Left lung (tissue), 10 donors: ENCODE measurements around the gene ENPP3. TPM values are rescaled to one million over a fixed set of nuclear protein-coding genes. Genes with fewer than 3 reads are reported as not detected.

Source experiments
- ATAC-seq: fragments of 200-7000 bp; cut with Tn5 transposase; one replicate; pipeline ENCODE4 v1.9.1; 2020; ENCODE audit warnings: moderate library complexity
- DNase-seq, 4 donors: peaks; one replicate each; pipeline ENCODE4 v3.0.0-alpha.2; 2013 to 2020
- H3K27ac ChIP-seq, 2 donors: fragments of 200-600 bp; sonication (generic) in 1 of 2; one replicate each; pipeline versions ENCODE4 v1.5.0 to v1.8.0; 2020 to 2021
- H3K27me3 ChIP-seq, 2 donors: fragments of 200-600 bp; sonication (generic) in 1 of 2; one replicate each; pipeline versions ENCODE4 v1.5.0 to v1.8.0; 2020 to 2021
- H3K36me3 ChIP-seq, 2 donors: fragments of 200-600 bp; sonication (generic) in 1 of 2; one replicate each; pipeline versions ENCODE4 v1.5.0 to v1.8.0; 2020 to 2021
- H3K4me1 ChIP-seq, 2 donors: fragments of 200-600 bp; one replicate each; pipeline ENCODE4 v1.8.0; 2021
- H3K4me3 ChIP-seq, 2 donors: fragments of 200-600 bp; sonication (generic) in 1 of 2; one replicate each; pipeline versions ENCODE4 v1.5.0 to v1.8.0; 2020 to 2021; ENCODE audit warnings: mild to moderate bottlenecking in 1 of 2
- H3K9me3 ChIP-seq, 2 donors: fragments of 200-600 bp; sonication (generic) in 1 of 2; one replicate each; pipeline versions ENCODE4 v1.5.0 to v1.8.0; 2020 to 2021
- intact Hi-C, 2 donors: fragments of 100-400 bp; cut with DNase I; formaldehyde crosslinking; loops; one replicate each; pipeline versions ENCODE4 v1.11.2 to v1.14.2; 2022
- polyA plus RNA-seq, 6 donors: library from polyadenylated mRNA; unstranded; fragments of 120-200 nt; gene quantifications; one replicate each; pipeline ENCODE4 v1.2.1, GENCODE V29; 2013; ENCODE audit not compliant: insufficient read length in 6 of 6
- total RNA-seq, 2 donors: library from RNA; stranded (reverse); fragmentation: NEBNext Ultra II Directional; extraction: Animal tissue kit (Norgen Biotek cat#: 25700); gene quantifications; one replicate each; pipeline ENCODE4 v1.2.1, GENCODE V29; 2021
- TF ChIP-seq, protein P1 (sequence below), 2 donors: fragments of 200-600 bp; sonication (generic) in 1 of 2; IDR thresholded peaks; one replicate each; pipeline versions ENCODE4 v1.5.0 to v1.8.0; 2021; ENCODE audit warnings: antibody characterized with exemption in 2 of 2
- donor health status: DM: no; HTN: yes; CAD: no.
- donor health status: DM: no; HTN: no; CAD: no.

ENPP3 gene
- total and polyA plus RNA-seq, 8 donors, result 0.44 to 1.5 (median 0.90) TPM

DNA sequence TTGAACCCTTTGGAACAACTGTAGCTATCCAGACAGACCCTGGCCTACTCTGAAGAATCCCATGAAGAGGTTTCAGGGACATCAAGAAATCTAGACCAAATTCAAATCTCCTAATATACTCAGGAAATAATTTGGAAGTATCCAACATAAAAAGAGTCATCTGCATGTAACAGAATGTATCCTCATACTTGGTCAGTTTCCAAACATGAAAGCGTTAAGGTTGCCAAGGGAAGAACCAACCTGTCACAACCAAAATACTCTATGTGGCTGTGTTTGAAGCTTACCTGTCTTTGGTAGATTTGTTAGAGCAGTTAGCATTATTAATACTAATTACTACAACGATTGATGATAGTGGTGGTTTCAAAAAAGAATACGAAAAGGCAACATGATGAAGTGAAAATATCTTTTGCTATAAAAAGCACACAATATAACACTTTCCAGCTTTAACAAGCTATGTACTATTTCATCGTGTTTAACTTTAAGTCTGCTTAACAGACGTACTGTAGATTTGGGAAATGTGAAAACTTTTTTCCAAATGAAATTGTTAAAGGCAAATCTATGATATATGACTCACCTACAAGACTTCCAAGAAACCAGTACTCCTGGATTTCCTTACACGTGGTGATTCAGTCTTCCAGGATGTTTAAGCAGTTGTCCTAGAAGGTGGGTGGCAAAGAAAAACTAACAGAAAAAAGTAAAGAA lies 124.1 kb downstream of the ENPP3 start:
- Histone ChIP-seq H3K36me3 (no peaks in the 10 kb centered on the region), H3K4me3 (no peak overlapping the region), H3K27ac (no peak overlapping the region), H3K27me3 (no peaks in the 10 kb centered on the region), H3K9me3 (no peaks in the 10 kb centered on the region), H3K4me1 (no peaks in the 10 kb centered on the region)
- ATAC-seq (no peak), DNase-seq (no peak)
- intact Hi-C loops, result no loop called here
- TF ChIP-seq, protein P1, sequence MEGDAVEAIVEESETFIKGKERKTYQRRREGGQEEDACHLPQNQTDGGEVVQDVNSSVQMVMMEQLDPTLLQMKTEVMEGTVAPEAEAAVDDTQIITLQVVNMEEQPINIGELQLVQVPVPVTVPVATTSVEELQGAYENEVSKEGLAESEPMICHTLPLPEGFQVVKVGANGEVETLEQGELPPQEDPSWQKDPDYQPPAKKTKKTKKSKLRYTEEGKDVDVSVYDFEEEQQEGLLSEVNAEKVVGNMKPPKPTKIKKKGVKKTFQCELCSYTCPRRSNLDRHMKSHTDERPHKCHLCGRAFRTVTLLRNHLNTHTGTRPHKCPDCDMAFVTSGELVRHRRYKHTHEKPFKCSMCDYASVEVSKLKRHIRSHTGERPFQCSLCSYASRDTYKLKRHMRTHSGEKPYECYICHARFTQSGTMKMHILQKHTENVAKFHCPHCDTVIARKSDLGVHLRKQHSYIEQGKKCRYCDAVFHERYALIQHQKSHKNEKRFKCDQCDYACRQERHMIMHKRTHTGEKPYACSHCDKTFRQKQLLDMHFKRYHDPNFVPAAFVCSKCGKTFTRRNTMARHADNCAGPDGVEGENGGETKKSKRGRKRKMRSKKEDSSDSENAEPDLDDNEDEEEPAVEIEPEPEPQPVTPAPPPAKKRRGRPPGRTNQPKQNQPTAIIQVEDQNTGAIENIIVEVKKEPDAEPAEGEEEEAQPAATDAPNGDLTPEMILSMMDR (IDR thresholded peaks at IDR 0.05), result no peak

DNA sequence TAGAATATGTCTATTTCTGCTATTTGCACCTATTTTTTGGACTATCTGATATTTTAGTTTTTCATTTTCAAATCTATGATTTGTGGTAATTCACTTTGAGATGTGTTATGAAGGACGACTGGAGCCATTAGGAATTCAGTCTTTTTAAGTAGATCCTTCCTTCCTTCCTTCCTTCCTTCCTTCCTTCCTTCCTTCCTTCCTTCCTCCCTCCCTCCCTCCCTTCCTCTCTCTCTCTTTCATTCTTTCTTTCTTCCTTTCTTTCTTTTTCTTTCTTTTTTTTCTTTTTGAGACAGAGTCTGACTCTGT lies 124.6 kb downstream of the ENPP3 start:
- Histone ChIP-seq H3K4me3 (no peak overlapping the region), H3K9me3 (no peaks in the 10 kb centered on the region), H3K36me3 (no peaks in the 10 kb centered on the region), H3K4me1 (no peaks in the 10 kb centered on the region), H3K27ac (no peak overlapping the region), H3K27me3 (no peaks in the 10 kb centered on the region)
- intact Hi-C loops, result no loop called here
- ATAC-seq (no peak), DNase-seq (no peak)
- TF ChIP-seq, protein P1 (IDR thresholded peaks at IDR 0.05), result no peak

DNA sequence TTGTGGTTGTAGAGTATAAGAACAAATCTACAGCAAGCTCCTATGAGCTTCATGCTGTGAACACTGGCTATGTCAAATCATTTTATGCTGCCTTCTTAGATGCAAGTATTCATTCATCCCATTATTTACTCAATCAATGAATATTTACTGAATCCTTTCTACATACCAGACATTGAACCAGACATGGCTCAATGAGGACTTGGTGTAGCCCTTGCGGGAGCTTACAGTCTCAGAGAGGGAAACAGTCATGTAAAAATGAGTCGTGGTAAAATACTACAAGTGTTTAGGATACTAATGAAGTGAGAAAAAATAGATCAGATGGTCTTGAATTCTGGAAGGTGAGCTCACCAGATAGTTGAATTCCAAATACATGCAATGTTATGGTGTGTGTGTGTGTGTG lies 125.9 kb downstream of the ENPP3 start:
- Histone ChIP-seq H3K4me3 (no peak overlapping the region), H3K27ac (no peak overlapping the region), H3K9me3 (no peaks in the 10 kb centered on the region), H3K27me3 (no peaks in the 10 kb centered on the region), H3K4me1 (no peaks in the 10 kb centered on the region), H3K36me3 (no peaks in the 10 kb centered on the region)
- TF ChIP-seq, protein P1 (IDR thresholded peaks at IDR 0.05), result no peak
- DNase-seq (no peak), ATAC-seq (no peak)
- intact Hi-C loops, result no loop called here

DNA sequence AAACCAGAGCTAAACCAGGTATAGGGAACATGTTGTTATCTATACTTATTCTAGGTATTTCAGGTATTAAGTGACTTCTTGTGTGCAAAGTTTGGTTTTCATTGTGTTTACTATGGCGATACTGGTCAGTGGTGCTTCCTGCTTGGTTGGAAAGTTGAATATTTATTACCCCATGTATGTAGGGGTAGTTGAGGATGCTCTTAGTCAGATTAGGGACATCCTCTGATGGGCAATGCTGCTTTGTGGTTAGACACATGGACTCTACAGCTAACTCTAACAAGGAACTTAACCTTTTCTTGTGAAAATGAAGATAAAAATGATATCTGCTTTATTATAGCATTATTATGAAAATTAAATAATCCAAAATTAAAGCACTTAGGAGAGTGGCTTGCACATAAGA lies 126.6 kb downstream of the ENPP3 start:
- H3K4me3 ChIP-seq, result no peak overlapping the region
- no peaks in the 10 kb centered on the region for H3K36me3 ChIP-seq
- ATAC-seq (no peak), DNase-seq (no peak)
- H3K27me3 ChIP-seq, result no peaks in the 10 kb centered on the region
- H3K9me3 ChIP-seq, result no peaks in the 10 kb centered on the region
- H3K27ac ChIP-seq, result no peak overlapping the region
- TF ChIP-seq, protein P1 (IDR thresholded peaks at IDR 0.05), result no peak
- no peaks in the 10 kb centered on the region for H3K4me1 ChIP-seq
- intact Hi-C loops, result no loop called here

DNA sequence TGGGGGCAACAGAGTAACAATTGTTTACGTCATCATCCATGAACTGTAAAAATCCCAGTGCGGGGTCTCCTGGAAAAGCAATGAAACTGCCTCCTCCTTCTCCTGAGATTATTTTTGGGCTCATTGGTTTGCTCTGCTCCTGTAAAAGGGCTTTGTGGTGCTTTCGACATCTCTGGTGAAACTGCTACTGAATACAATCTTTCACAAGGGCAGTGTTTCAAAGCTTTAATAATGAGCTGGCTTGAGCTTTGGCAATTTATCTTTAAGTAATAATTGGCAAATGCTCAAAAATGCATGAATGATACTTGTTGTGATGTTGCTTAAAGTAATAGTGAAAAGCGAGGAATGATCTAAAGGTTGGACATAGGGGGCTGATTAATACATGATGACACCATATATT lies 127.2 kb downstream of the ENPP3 start:
- Histone ChIP-seq H3K27ac (no peak overlapping the region), H3K27me3 (no peaks in the 10 kb centered on the region), H3K9me3 (no peaks in the 10 kb centered on the region), H3K4me1 (no peaks in the 10 kb centered on the region), H3K4me3 (no peak overlapping the region), H3K36me3 (no peaks in the 10 kb centered on the region)
- intact Hi-C loops, result no loop called here
- DNase-seq (no peak), ATAC-seq (no peak)
- TF ChIP-seq, protein P1 (IDR thresholded peaks at IDR 0.05), result no peak
